GM21723 (cell line): Measurements from ENCODE around the gene SRC.
"Not testable (repeated sequence)": the region's sequence is repeated elsewhere in the genome, so short reads cannot be mapped to it uniquely, and the experiment has no call there.

Experiments
- ATAC-seq: cut with Tn5 transposase; IDR thresholded peaks from one replicate; pipeline ENCODE4 v1.9.1; 2021; ENCODE audit warnings: mild to moderate bottlenecking, moderate library complexity; ENCODE audit not compliant: unreplicated experiment

Gene SRC

DNA sequence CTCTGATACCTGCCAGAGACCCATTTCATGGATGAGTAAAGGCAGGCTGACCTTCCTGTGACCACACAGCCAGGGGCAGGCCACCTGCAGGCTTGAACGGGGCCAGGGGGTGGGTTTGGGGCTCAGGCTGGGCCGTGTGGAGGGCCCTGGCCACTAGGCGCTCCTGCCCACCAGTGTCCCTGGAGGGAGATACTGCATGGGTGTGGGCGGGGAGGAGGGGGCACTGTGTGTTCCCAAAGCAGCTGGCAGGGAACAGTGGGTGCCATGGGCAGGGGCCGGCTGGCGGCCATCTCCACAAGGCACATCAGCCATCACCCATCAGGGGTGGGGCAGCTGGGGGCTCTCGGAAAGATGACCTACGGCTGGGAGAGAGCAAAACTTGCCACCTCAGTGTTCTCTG, 15.4 kb downstream of the SRC start:
- ATAC-seq = no peak

DNA sequence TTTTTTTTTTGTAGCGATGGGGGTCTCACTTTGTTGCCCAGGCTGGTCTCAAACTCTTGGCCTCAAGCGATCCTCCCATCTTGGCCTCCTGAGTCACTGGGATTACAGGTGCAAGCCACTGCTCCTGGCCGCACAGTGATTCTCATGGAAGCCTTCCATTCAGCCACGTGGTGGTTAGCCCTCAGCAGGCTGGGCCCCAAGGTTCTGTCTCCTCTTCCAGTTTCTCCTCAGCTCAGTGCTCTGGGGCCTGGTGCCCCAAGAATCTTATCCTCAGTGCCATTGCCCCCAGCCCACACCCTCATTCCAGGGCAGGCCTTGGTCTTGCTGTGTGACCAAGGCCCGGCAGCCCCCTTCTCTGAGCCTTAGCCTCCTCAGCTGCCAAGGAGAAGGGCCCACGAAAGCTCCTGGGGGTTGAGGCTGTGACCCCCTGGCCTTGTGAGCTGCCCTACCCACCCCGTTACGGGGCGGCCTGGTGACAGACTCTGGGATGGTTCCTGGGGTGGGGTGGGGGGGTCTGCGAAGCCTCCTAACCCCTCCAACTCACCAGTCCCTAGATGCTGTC, 16.4 kb downstream of the SRC start:
- ATAC-seq = no peak

DNA sequence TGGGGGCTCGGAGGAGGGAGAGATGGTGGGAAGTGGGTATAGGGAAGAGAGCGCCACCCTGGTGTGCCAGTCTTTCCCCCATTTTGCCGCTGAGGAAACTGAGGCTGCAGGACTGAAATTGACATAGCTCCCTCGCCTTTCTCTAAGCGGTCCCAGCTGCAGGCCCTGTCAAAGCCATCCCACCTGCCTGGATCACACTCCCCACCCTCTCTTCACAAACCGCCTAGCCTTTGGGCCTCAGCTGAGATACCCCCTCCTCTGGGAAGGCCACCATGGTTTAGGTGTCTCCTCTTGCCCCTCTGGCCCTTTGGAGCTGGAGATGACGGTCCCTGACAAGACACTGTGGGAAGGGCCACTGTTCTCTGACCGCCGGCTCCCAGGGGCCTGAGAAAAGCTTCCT, 16.9 kb downstream of the SRC start:
- no peak for ATAC-seq

DNA sequence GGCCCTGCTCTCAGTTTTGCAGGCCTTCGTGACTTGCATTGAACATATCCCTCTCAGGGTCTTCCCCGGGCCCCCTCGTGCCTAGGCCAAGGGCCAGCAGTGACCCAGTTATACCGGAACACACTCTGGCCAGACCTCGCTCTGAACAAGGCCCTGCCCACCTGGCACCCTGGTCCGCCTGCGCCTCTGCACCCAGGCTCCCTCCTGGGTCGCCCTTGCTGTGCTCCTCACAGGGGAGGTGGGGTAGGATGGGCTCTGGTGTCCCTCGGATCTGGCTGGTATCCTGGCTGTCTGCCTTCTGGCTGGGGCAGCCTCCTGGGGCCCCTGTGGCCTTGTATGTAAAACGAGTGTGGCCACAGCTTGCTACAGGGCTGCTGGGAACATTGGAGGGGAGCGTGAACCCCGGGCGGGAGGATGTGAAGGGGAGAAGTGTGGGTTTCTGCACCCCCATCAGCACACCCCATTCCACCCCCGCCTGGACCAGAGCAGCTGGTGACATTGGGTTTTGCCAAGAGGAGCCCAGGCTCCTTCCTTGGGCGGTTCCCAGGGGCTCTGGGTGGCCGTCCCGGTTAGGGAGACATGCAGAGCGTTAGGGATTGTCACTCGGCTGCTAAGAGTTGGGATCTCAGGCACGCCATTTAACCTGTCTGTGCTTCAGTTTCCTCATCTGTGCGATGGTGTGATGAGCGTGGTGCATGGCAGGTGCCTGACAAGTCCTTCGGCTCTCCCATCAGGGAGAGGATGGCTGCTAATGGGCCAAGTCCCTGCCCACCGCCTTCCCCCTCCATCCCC, 17.5 kb downstream of the SRC start:
- ATAC-seq = no peak

DNA sequence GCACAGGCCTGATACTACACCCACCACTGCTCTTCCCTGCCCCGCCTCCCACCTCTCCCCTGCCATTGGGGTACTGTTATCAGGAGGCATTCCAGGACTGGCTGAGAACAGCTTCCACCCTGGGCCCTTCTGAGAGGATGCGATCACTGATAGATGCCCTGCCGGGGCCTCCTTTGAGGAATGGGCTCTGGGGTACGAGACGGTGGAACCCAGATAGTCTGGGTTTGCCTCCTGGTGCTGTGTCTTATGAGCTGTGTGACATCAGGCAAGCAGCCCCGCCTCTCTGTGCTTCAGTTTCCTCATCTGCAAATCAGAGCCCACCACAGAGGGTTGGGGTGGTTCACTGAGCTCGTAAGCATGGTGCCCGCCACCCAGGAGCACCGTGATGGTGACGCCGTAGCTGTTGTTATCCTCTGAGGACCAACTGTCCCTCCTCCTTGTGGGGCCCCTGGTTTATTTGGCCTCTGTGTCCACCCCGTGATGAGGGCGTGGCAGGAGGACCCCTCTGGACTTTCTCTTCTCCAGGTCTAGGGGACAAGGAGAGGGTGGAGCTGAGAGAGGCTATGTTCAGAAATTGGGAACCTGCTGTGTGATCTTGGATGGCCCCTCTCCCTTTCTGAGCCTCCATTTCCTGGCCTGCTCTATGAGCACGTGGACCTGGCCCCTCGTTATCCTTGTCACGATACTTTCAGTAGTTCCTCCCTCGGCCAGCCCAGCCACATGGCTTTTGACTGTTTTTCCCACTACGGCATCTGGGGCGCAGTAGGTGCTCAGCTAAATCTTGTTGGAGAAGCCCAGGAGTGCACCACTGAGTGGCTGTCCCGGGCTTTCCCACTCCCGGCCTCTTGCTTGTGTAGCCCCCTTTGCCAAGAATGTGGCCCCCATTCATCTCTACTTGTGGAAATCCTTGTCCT, 18.3 kb downstream of the SRC start:
- no peak for ATAC-seq

DNA sequence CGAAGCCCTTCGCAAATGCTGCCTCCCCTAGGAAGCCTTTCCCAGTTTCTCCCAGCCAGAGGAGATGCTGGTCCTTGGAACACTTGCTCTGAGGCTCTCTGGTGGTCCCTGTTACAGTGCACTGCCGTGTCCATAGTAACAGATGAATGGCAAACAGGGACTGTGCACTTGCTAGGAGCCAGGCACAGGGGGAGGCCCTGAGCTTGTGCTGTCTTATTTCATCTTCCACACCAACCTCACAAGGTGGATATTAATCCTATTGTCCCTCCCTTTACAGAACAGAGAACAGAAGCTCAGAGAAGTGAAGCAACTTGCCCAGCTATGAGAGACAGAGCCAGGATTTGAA, 19.0 kb downstream of the SRC start:
- no peak for ATAC-seq

DNA sequence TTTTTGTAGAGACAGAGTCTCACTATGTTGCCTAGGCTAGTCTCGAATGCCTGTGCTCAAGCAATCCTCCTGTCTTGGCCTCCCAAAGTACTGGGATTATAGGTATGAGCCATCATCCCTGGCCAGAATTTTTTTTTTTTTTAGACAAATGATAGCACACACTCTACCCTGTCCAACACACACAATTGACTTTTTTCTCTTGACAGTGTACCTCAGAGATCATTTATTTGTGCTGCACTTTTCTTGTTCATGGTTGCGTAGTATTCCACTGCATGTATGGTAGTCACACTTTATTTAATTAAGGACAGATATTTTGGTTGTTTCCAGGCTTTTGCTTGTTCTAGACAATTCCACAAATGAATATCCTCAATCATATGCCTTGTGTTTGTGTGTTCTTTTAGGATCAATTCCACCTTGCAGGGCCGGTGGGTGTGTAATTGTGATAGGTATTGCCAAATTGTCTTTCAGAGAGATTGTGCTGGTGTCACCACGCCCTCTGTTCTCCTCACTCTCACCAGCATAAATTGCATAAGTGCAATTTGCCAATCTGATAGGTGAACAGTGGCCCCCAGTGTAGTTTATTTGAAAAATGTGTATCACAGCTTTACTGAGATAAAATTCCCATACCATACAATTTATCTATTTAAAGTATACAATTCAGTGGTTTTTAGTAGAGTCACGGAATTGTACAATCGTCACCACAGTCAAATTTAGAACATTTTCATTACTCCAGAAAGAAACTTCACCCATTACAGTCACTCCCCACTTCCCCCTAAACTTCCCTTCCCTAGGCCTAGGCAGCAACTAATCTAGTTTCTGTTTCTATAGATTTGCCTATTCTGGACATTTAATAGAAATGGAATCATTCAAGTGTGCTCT, 20.1 kb downstream of the SRC start:
- ATAC-seq = peak; percentile 65

DNA sequence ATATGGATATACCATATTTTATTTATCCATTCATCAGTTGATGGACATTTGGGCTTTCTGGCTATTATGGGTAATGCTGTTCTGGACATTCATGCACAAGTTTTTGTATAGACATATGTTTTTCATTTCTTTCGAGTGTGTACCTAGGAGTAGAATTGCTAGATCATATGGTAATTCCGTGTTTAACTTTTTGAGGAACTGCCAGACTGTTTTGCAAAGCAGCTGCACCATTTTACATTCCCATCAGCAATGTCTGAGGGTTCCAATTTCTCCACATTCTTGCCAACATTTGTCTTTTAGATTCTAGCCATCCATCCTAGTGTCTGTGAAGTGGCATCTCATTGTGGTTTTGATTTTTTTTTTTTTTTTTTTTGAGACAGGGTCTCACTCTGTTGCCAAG, 20.8 kb downstream of the SRC start:
- ATAC-seq = peak; percentile 13

DNA sequence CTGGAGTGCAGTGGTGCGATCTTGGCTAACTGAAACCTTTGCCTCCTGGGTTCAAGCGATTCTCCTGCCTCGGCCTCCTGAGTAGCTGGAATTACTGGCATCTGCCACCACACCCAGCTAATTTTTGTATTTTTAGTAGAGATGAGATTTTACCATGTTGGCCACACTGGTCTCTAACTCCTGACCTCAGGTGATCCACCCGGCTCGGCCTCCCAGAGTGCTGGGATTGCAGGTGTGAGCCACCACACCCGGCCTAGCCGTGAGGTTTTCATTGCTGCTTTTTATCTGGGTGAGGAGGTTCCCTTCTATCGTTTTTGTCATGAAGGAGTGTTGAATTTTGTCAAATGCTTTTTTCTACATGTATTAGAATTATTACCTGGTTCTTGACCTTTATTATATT, 23.9 kb downstream of the SRC start:
- no peak for ATAC-seq

DNA sequence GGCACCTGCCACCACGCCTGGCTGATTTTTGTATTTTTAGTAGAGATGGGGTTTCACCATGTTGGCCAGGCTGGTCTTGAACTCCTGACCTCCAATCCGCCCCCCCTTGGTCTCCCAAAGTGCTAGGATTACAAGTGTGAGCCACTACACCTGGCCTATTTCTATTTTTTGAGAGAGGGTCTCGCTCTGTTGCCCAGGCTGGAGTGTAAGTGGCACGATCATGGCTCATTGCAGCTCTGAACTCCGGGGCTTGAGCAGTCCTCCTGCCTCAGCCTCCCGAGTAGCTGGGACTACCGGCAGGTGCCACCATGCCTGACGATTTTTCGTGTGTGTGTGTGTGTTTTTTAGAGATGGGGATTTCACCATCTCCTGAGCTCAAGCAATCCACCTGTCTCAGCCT, 25.9 kb downstream of the SRC start:
- ATAC-seq = not testable (repeated sequence)

DNA sequence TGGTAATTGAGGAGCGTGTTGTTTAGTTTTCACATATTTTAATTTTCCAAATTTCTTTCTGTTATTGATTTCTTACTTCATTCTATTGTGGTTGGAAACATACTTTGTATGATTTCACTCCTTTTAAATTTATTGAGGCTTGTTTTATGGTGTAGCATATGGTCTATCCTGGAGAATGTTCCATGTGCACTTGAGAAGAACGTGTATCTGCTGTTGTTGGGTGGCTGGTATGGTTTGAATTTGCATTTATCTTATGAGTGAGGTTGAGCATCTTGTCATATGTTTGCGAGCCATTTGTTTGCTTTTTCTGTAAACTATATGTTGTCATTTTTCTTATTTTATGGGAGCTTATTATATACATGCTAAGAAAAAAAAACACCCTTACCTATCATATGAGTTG, 26.5 kb downstream of the SRC start:
- no peak for ATAC-seq

DNA sequence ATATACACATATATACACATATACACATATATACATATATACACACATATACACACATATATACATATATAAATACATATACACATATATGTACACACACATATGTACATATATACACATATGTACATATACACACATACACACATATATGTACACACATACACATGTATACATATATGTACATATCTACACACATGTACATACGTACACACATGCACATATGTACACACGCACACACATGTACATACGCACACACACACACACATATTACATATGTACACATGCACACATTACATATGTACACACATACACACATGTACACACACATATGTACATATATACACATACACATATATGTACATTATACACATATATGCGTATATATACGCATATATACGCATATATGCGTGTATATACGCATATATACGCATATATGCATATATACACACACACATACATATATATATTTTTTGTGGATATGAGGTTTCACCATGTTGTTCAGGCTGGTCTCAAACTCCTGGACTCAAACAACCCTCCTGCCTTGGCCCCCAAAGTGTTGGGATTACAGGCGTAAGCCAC, 27.2 kb downstream of the SRC start:
- ATAC-seq = no peak

DNA sequence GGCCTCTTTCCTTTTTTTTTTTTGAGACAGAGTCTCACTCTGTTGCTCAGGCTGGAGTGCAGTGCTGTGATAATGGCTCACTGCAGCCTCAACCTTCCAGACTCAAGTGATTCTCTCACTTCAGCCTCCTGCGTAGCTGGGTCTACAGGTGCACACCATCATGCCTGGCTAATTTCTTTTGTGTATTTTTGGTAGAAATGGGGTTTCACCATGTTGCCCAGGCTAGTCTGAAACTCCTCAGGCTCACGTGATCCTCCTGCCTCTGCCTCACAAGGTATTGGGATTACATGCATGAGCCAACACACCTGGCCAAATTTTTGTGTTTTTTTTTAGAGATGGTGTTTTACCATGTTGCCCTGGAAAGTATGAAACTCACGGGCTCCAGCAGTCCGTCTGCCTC, 29.3 kb downstream of the SRC start:
- no peak for ATAC-seq

DNA sequence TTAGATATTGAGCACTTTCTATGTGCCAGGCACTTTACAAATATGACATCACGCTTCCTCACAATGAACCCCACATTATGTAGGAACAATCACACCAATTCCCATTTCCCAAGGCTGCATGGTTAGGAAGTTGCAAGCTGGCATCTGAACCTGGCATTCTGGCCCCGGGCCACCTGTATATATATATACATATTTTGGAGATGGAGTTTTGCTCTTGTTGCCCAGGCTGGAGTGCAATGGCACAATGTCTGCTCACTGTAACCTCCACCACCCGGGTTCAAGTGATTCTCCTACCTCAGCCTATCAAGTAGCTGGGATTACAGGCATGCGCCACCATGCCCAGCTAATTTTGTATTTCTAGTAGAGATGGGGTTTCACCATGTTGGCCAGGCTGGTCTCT, 30.4 kb downstream of the SRC start:
- ATAC-seq = no peak

DNA sequence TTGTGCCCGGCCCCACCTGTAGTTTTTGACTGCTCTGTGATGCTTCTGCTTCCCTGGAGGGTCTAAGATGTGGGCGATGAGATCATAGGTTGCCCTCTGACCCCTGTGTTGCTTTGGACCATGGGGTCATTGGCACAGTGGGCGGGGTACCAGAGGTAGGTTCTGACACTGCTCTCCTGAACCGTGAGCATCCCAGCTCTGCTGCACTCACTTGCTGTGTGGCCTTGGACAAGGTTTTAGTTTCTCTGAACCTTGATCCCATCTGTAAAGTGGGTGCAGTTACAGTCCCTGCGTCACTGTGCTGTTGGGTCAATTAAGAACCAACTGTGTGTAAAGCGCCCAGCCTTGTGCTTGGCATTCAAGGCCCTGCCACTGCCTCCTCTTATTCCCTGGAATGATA, 30.9 kb downstream of the SRC start:
- no peak for ATAC-seq

DNA sequence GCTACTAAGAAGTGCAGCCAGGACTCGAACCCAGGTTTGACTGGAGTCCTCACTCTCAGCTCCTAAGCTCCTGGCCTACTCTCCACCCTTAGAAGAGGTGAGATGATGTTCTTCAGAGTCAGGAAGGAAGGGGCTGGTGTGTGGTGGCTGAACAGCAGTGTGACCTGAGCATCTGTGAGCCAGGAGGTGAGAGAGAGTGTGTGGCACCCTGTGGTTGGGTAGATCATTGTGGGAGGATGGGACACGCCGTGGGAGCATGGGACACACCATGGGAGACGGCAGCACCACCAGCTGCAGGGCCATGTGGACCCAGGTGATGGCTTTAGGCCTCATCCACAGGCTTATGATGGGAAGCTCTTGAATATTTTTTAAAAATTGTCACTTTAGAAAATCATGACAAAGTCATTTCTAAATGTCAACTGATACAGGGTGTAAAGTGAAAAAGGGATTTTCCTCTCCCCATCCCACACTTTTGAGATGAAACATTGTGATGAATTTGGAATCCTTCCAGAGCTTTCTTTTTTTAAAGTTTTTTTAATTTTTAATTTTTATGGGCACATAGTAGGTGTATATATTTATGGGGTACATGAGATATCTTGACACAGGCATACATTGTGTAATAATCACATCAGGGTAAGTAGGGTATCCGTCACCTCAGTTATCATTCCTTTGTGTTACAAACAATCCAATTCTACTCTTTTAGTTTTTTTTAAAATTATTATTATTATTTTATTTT, 31.6 kb downstream of the SRC start:
- no peak for ATAC-seq

DNA sequence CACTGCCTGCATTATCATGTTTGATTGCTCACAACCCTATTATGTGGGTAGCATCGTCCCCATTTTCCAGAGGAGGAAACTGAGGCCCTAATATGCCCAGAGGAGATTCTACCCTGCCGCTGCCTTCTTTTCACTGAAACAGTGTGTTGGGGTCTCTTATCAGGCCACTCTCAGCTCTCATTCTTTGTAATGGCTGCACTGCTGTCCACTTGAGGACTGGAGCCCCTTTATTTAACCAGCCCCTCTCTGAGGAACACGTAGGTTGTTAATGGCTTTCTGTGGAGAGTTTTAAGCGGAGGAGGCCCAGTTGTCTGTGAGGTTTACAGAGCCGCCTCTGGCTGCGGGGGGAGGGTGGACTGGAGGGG, 32.5 kb downstream of the SRC start:
- no peak for ATAC-seq

DNA sequence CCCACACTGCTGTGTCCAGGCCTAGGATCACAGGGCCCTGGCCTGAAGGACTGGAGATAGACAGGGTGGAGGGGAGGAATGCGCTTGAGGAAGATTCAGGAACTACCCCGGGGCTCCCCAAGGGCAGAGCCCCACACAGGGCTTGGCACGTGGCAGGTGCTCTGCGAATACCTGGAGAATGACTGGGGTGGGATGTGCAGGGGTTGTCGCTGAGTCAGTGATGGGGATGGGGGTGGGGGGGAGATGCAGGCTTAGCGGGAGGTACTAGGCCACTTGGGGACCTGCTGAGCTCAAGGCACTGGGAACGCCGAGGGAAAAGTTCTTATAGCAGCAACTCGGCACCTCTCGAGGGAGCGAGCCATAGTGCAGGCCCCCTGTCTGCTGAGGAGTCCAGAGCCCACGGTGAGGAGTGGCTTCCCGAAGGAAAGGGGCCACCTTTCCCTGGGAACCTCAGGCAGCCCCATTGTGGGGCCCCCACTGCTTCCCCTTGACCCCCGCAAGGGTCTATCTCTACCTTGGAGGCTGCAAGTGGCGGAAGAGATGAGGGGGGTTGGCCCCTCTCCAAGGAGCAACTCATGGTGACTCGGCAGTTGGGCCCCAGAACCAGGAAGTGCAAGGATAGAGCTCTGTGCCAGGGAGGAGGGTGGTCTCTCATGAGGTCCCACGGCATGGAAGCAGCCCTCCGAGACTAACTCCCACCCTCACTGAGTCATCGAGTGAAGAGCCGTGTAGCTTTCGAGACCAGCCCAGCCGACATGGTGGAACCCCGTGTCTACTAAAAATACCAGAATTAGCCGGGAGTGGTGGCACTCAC, 33.1 kb downstream of the SRC start:
- no peak for ATAC-seq
